GM12874 (cell line): ENCODE data around the gene HTR1D.

ENCODE experiments used
- TF ChIP-seq, protein P1 (sequence below): IDR thresholded peaks from 2 replicates; pipeline ENCODE4 v1.5.1; 2011; ENCODE audit warnings: low read depth, mild to moderate bottlenecking, control low read depth, low read length, moderate library complexity; ENCODE audit not compliant: insufficient read depth

The HTR1D gene, protein sequence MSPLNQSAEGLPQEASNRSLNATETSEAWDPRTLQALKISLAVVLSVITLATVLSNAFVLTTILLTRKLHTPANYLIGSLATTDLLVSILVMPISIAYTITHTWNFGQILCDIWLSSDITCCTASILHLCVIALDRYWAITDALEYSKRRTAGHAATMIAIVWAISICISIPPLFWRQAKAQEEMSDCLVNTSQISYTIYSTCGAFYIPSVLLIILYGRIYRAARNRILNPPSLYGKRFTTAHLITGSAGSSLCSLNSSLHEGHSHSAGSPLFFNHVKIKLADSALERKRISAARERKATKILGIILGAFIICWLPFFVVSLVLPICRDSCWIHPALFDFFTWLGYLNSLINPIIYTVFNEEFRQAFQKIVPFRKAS

DNA sequence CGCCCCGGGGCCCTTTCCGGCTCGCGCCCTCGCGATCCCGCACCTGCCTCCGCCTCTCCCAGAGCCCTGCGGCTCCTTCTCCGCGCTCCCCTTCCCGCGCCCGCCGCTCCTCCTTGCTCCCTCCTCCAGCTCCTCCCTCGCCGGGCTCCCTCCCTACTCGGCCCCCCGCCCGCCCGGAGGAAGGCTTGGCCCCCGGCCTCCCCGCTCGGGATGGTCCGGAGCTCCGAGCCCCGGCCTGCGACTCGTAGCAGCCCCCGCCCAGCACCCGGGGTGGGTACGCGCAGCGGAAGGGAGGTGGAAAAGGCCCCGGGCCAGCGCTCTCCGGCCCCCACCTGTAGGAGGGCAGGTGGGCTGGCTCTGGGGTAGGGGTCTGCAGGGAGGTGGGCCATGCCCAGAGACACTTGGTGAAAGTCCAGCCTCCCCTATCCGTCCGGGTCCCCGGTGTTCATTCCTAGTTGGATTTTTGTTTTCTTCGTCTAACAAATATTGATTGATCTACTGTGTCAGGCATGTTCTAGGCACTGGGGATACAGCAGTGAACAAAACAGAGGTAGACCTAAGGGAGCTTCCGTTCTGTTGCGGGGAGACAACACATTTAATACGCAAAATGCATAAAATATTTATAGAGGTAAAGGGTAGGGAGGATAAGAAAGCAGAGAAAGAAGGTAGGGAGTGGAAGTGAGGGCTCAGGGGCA is at the start of gene HTR1D:
HTR1D (minus strand) TSS at position 82 of the 695 bp plus-strand sequence. CDS start 23,283 bp downstream, outside the sequence.
- TF ChIP-seq, protein P1, sequence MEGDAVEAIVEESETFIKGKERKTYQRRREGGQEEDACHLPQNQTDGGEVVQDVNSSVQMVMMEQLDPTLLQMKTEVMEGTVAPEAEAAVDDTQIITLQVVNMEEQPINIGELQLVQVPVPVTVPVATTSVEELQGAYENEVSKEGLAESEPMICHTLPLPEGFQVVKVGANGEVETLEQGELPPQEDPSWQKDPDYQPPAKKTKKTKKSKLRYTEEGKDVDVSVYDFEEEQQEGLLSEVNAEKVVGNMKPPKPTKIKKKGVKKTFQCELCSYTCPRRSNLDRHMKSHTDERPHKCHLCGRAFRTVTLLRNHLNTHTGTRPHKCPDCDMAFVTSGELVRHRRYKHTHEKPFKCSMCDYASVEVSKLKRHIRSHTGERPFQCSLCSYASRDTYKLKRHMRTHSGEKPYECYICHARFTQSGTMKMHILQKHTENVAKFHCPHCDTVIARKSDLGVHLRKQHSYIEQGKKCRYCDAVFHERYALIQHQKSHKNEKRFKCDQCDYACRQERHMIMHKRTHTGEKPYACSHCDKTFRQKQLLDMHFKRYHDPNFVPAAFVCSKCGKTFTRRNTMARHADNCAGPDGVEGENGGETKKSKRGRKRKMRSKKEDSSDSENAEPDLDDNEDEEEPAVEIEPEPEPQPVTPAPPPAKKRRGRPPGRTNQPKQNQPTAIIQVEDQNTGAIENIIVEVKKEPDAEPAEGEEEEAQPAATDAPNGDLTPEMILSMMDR = no peak

DNA sequence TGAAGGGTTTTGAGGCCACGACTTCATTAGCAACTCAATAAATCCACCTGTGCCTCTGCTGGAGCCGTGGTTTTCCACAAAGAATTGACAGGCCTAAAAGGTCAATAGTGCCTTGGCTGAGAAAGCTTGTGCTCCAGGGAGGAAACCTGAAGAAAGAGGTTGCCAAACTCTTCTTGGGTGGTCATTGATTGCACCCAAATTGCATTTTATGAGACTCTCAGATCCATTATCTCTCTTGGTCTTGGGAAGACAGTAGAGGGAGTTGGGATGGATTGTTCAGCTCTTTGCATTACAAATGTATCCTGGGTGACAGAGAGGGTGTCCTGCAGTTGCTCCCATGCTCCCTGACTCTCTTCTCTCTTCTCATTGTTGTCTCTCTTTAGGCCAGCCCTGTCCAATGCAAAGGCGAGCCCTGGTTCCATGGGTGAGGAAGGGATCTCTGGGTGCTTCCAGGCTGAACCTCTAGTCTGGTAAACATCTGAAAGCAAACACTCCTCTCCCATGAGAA is 46.1 kb upstream of the HTR1D start:
- TF ChIP-seq, protein P1 = no peak

DNA sequence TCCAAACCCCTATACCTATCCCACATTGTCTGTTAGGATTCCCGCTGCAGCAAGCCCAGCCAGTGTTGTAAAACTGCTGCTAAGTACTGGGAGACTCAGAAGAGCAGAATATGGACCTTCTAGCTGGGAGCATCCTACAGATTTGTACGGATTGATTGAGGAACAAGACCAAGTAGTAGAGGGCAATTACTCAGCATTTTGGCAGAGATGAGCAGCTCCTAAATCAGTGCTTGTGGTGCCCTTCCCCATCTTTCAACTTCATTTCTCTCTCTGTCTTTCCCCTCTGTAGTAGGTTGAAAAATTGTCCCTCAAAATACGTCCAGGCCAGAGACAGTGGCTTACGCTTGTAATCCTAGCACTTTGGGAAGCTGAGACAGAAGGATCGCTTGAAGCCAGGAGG is 37.3 kb upstream of the HTR1D start:
- TF ChIP-seq, protein P1 = no peak

DNA sequence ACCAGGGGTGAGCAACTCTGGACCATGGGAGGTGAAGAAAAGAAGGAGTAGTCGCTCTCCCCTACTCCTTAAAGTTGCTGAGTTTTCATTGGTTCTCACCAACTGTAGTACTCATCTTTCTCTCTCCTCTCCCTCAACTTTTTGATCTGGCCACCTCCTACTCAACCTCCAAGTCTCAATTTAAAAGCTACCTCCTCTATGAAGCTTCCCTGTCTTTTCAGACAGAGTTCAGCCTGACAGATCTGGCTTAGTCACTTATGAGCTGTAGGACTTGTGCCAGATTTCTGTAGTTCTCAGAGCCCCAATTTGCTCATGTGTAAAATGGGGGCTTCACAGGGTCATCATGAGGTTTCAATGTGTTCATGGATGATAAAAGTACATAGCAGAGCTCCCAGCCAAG is 34.5 kb upstream of the HTR1D start:
- TF ChIP-seq, protein P1 = no peak

DNA sequence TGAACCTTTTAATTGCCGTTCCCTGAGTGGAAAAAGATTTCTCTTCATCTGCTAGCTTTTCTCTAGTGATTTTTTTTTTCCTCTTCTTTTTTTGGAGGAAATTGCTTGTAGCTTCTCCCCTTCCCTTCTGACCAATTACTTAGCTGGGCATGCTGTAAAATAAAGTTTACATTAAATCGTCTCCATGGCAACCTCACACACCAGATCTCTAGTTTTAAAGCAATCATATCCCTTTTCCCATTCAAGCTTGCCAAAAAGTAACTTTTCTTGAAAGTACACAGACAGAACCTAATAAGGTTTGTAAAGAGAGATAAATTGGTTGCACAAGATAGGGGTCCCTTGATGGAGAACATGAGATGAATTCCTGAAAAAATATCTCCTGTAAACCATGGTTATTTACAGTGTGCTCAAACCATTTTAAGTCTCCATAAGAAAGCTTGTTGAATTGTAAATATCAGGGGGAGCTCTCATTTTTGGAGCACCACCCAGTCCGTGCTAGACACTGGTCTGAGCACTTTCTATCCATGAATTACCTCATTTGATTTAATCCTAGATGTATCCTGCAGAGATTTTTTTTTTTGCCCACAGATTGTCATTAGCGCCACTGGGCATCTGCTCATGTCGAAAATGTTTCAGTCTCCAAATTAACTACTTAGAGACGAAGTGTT is 32.6 kb upstream of the HTR1D start:
- TF ChIP-seq, protein P1 = no peak

DNA sequence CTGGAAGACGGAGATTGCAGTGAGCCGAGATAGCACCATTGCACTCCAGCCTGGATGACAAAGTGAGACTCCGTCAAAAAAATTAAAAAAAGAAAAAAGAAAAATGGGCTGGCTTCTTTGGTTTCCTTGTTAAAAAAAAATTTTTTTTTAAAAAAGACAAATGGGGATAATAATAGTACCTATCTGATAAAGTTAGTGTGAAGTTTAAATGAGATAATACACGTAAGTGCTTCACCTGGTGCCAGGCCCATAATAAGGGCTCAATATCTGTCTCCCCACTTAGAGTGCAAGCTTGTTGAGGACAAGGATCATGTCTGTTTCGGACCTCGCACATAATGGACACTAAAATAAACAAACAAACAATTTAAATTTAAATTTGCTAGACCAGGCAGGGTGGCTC is 30.0 kb upstream of the HTR1D start:
- TF ChIP-seq, protein P1 = no peak

DNA sequence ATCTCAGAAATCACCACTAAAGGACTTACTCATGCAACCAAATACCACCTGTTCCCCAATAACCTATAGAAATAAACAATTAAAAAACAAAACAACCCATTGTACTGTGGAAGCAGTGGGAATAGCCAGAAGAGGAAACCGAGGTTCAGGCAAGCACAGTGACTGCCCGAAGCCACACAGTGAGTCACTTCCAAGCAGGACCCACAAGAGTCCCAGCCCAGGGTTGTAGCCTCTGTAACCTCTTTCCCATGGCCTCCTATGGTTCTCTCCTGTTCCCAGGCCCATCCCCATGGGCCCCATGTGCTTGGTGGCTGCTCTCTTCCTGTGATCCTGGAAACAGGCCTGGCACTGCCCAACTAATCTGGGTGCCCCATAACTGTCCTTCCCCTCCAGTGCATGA is 29.0 kb upstream of the HTR1D start:
- TF ChIP-seq, protein P1 = no peak
